WTC11 (cell line): ENCODE measurements around the gene SEC31B.

Experiments used
- AFF4 ChIP-seq: sonication (generic); formaldehyde crosslinking; IDR thresholded peaks from 2 replicates; pipeline ENCODE4 v1.8.1; 2023; ENCODE audit warnings: mild to moderate bottlenecking, missing genetic modification reagents, borderline replicate concordance
- CREB1 ChIP-seq: sonication (generic); formaldehyde crosslinking; IDR thresholded peaks from 2 replicates; pipeline ENCODE4 v1.8.0; 2023; ENCODE audit warnings: mild to moderate bottlenecking, missing genetic modification reagents
- CTCF ChIP-seq: fragments of 200-600 bp; IDR thresholded peaks from 2 replicates; pipeline ENCODE4 v1.8.0; 2022; ENCODE audit warnings: antibody characterized with exemption
- MAX ChIP-seq: sonication (generic); formaldehyde crosslinking; IDR thresholded peaks from 2 replicates; pipeline ENCODE4 v1.8.0; 2022; ENCODE audit warnings: mild to moderate bottlenecking, missing genetic modification reagents
- MYBL2 ChIP-seq: sonication (generic); formaldehyde crosslinking; IDR thresholded peaks from 2 replicates; pipeline ENCODE4 v1.8.1; 2023; ENCODE audit warnings: mild to moderate bottlenecking, moderate library complexity, missing genetic modification reagents
- NR2C2 ChIP-seq: sonication (generic); formaldehyde crosslinking; IDR thresholded peaks from 2 replicates; pipeline ENCODE4 v1.8.0; 2022; ENCODE audit warnings: mild to moderate bottlenecking, missing genetic modification reagents
- PREB ChIP-seq: sonication (generic); formaldehyde crosslinking; IDR thresholded peaks from 2 replicates; pipeline ENCODE4 v1.8.1; 2022; ENCODE audit warnings: mild to moderate bottlenecking, missing genetic modification reagents, moderate library complexity, borderline replicate concordance
- SMAD3 ChIP-seq: sonication (generic); formaldehyde crosslinking; IDR thresholded peaks from 2 replicates; pipeline ENCODE4 v1.8.0; 2022; ENCODE audit warnings: missing genetic modification reagents, mild to moderate bottlenecking, borderline replicate concordance
- TCF7 ChIP-seq: sonication (generic); formaldehyde crosslinking; IDR thresholded peaks from 2 replicates; pipeline ENCODE4 v1.8.0; 2022; ENCODE audit warnings: mild to moderate bottlenecking, low read depth, missing genetic modification reagents, moderate library complexity
- ZNF263 ChIP-seq: sonication (generic); formaldehyde crosslinking; IDR thresholded peaks from 2 replicates; pipeline ENCODE4 v1.8.1; 2022; ENCODE audit warnings: low read depth, mild to moderate bottlenecking, moderate library complexity, missing genetic modification reagents
- TF ChIP-seq, protein P1 (sequence below): sonication (generic); formaldehyde crosslinking; IDR thresholded peaks from 2 replicates; pipeline ENCODE4 v1.8.1; 2023; ENCODE audit warnings: mild to moderate bottlenecking, missing genetic modification reagents, moderate library complexity
- TF ChIP-seq, protein P2 (sequence below): sonication (generic); formaldehyde crosslinking; IDR thresholded peaks from 2 replicates; pipeline ENCODE4 v1.8.0; 2022; ENCODE audit warnings: mild to moderate bottlenecking, missing genetic modification reagents
- TF ChIP-seq, protein P3 (sequence below): sonication (generic); formaldehyde crosslinking; IDR thresholded peaks from 2 replicates; pipeline ENCODE4 v1.8.1; 2022; ENCODE audit warnings: mild to moderate bottlenecking, moderate library complexity, missing genetic modification reagents

GRCh38 chr10:100510533-100511308 lies 8.9 kb downstream of the SEC31B start:
- TF ChIP-seq NR2C2 (CRISPR knock-in tag) = no peak
- no peak for TF ChIP-seq CTCF
- TF ChIP-seq, protein P1, sequence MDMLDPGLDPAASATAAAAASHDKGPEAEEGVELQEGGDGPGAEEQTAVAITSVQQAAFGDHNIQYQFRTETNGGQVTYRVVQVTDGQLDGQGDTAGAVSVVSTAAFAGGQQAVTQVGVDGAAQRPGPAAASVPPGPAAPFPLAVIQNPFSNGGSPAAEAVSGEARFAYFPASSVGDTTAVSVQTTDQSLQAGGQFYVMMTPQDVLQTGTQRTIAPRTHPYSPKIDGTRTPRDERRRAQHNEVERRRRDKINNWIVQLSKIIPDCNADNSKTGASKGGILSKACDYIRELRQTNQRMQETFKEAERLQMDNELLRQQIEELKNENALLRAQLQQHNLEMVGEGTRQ = no peak
- no peak for TF ChIP-seq SMAD3 (CRISPR knock-in tag)
- TF ChIP-seq ZNF263 (CRISPR knock-in tag) = no peak
- no peak for TF ChIP-seq MAX (CRISPR knock-in tag)
- no peak for TF ChIP-seq AFF4
- TF ChIP-seq PREB (CRISPR knock-in tag) = no peak
- TF ChIP-seq, protein P2, sequence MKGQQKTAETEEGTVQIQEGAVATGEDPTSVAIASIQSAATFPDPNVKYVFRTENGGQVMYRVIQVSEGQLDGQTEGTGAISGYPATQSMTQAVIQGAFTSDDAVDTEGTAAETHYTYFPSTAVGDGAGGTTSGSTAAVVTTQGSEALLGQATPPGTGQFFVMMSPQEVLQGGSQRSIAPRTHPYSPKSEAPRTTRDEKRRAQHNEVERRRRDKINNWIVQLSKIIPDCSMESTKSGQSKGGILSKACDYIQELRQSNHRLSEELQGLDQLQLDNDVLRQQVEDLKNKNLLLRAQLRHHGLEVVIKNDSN (CRISPR knock-in tag) = no peak
- TF ChIP-seq MYBL2 (CRISPR knock-in tag) = no peak
- TF ChIP-seq TCF7 (CRISPR knock-in tag) = no peak
- TF ChIP-seq, protein P3, sequence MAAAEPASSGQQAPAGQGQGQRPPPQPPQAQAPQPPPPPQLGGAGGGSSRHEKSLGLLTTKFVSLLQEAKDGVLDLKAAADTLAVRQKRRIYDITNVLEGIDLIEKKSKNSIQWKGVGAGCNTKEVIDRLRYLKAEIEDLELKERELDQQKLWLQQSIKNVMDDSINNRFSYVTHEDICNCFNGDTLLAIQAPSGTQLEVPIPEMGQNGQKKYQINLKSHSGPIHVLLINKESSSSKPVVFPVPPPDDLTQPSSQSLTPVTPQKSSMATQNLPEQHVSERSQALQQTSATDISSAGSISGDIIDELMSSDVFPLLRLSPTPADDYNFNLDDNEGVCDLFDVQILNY (CRISPR knock-in tag) = no peak
- TF ChIP-seq CREB1 (CRISPR knock-in tag) = no peak
